ENCODE results near the gene PTPRR. TPM values are rescaled to one million over a fixed set of nuclear protein-coding genes. Genes with fewer than 3 reads are reported as not detected.

PTPRR gene
- total RNA-seq, 4 donors from 2014 or later = 0.57 to 2.1 (median 0.84) TPM

GRCh38 chr12:70730675-70731180, 189.8 kb downstream of the PTPRR start:
- intact Hi-C loops (cut with DNase I) = no loop called here
- Histone ChIP-seq H3K36me3 (no peaks in the 10 kb centered on the region), H3K4me1 (no peaks in the 10 kb centered on the region), H3K27me3 (no peaks in the 10 kb centered on the region), H3K27ac (replicated peaks in 1 of 4) (no peak overlapping the region), H3K4me3 (no peak overlapping the region), H3K9me3 (no peaks in the 10 kb centered on the region)
- DNase-seq (ENCODE audit: extremely low spot score) = no peak
- TF ChIP-seq POLR2AphosphoS5 (IDR thresholded peaks at IDR 0.05) (no peak), CTCF (IDR thresholded peaks at IDR 0.05) (no peak), EP300 (IDR thresholded peaks at IDR 0.05) (no peak), POLR2A (IDR thresholded peaks at IDR 0.05; ENCODE audit: low read depth) (no peak)
- WGBS = 77% methylated on average over 2 of the region's 2 CpGs

GRCh38 chr12:70724444-70724843, 196.1 kb downstream of the PTPRR start:
- no peak for DNase-seq (ENCODE audit: extremely low spot score)
- Histone ChIP-seq H3K27me3 (peaks cover 0 to 7% (median 0%) of the 10 kb centered on the region in 4 donors), H3K36me3 (no peaks in the 10 kb centered on the region), H3K4me1 (peaks cover 0 to 11% (median 1%) of the 10 kb centered on the region in 4 donors), H3K9me3 (no peaks in the 10 kb centered on the region), H3K4me3 (no peak overlapping the region), H3K27ac (replicated peaks in 1 of 4) (no peak overlapping the region)
- TF ChIP-seq CTCF (IDR thresholded peaks at IDR 0.05) = no peak
- no peak for TF ChIP-seq POLR2AphosphoS5 (IDR thresholded peaks at IDR 0.05)
- no peak for TF ChIP-seq POLR2A (IDR thresholded peaks at IDR 0.05; ENCODE audit: low read depth)
- TF ChIP-seq EP300 (IDR thresholded peaks at IDR 0.05) = no peak
- WGBS = 77% methylated on average over 2 of the region's 2 CpGs
- intact Hi-C loops (cut with DNase I) = loop anchor here (5.0 kb wide), 1 partner anchor 842 kb away; no protein-coding TSS in a partner anchor

GRCh38 chr12:70722584-70723343, 197.8 kb downstream of the PTPRR start:
- peak overlapping the region; percentile 21 to 47 (median 36) for H3K27ac ChIP-seq (replicated peaks in 1 of 4)
- peaks cover 0 to 11% (median 1%) of the 10 kb centered on the region in 4 donors for H3K4me1 ChIP-seq
- H3K9me3 ChIP-seq = no peaks in the 10 kb centered on the region
- no peaks in the 10 kb centered on the region for H3K36me3 ChIP-seq
- 52% methylated on average over 6 of the region's 6 CpGs for WGBS
- DNase-seq (ENCODE audit: extremely low spot score) = no peak
- TF ChIP-seq POLR2A (IDR thresholded peaks at IDR 0.05; ENCODE audit: low read depth) = no peak
- peak in 1 of 2 donors; percentile 21 for TF ChIP-seq POLR2AphosphoS5 (IDR thresholded peaks at IDR 0.05)
- TF ChIP-seq EP300 (IDR thresholded peaks at IDR 0.05) = no peak
- no peak for TF ChIP-seq CTCF (IDR thresholded peaks at IDR 0.05)
- peaks cover 0 to 12% (median 0%) of the 10 kb centered on the region in 4 donors for H3K27me3 ChIP-seq
- H3K4me3 ChIP-seq = no peak overlapping the region
- intact Hi-C loops (cut with DNase I) = loop anchor here (5.0 kb wide), 1 partner anchor 840 kb away; no protein-coding TSS in a partner anchor

- no peaks in the 10 kb centered on the region for H3K36me3 ChIP-seq
- TF ChIP-seq POLR2A (IDR thresholded peaks at IDR 0.05; ENCODE audit: low read depth) (no peak), POLR2AphosphoS5 (IDR thresholded peaks at IDR 0.05) (no peak), CTCF (IDR thresholded peaks at IDR 0.05) (no peak), EP300 (IDR thresholded peaks at IDR 0.05) (no peak)
- peaks cover 0 to 12% (median 0%) of the 10 kb centered on the region in 4 donors for H3K27me3 ChIP-seq
- H3K4me1 ChIP-seq = peaks cover 0 to 11% (median 1%) of the 10 kb centered on the region in 4 donors
- no peak for DNase-seq (ENCODE audit: extremely low spot score)
- no peaks in the 10 kb centered on the region for H3K9me3 ChIP-seq
- 68% methylated on average over 11 of the region's 11 CpGs for WGBS
- no peak overlapping the region for H3K4me3 ChIP-seq
- intact Hi-C loops (cut with DNase I) = loop anchor here (5.0 kb wide), 1 partner anchor 840 kb away; no protein-coding TSS in a partner anchor
- H3K27ac ChIP-seq (replicated peaks in 1 of 4) = peak overlapping the region in 3 of 4 donors; percentile 16 to 47 (median 38)
These were observed 198.7 kb downstream of the PTPRR start for GRCh38 chr12:70721656-70722357.

All from esophagus muscularis mucosa (tissue), 4 donors.